Stimulated activated CD4-positive, alpha-beta T cell treated with anti-CD3 and anti-CD28 coated beads, Interleukin-1b, Interleukin-23, amount 100 ng/mL, for 1 hour (primary cell): ENCODE results near the gene EMILIN2.
"Not testable (repeated sequence)": the region's sequence is repeated elsewhere in the genome, so short reads cannot be mapped to it uniquely, and the experiment has no call there.

Source experiments
- DNase-seq, 2 donors: peaks; one replicate each; pipeline ENCODE4 v3.0.0-alpha.2; 2020; ENCODE audit warnings: low read depth in 2 of 2

The EMILIN2 gene

DNA sequence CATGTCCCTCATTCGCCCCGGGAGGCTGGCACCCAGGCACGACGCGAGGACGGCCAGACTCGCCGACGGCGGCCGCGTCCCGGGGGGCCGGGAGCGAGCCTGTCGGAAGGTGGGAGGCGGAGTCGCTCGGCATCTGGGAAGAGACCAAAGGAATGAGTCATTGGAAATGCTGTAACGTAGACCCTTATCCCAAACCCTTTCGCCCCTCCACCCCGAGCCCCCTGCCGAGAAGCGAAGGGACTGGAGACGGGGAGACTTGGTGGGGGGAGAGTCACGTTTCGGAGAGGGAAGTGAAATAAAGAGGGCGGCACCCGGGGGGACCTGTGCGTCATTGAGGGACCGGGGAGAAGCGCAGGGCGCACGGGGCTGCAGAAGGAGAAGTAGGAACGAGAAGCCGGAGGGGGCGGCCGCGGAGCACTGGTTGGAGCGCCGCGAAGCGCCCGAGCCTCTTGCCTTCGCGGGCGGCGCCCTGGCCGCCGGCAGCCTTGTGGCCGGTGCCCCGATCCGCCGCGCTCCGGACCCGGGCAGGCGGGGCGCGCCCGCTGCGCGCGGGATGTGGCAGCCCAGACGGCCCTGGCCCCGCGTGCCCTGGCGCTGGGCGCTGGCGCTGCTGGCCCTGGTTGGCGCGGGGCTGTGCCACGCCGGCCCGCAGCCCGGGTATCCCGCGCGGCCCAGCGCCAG is at the start of gene EMILIN2:
Gene EMILIN2, plus strand, starts transcription at position 371 of the 681 bp plus-strand sequence. Its CDS starts 183 bp downstream, at position 554.
- no peak for DNase-seq

DNA sequence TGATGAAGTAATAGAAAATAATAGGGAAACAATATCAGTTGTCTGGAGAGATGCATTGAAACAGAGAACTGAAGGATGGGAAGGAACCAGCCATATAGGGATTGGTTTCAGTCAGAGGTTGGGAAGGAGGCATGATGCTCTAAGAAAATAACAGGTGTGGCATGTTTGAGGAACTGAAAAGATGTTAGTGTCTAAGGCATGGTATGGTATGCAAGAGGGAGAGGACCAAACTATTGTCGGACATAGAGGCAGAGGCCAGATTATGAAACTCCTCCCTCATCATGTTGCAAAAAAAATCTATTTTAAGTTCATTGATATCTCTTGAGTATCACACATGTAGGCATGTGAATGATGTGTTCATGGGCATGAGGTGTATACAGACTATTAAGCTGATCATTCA is 48.9 kb upstream of the EMILIN2 start:
- DNase-seq: no peak

DNA sequence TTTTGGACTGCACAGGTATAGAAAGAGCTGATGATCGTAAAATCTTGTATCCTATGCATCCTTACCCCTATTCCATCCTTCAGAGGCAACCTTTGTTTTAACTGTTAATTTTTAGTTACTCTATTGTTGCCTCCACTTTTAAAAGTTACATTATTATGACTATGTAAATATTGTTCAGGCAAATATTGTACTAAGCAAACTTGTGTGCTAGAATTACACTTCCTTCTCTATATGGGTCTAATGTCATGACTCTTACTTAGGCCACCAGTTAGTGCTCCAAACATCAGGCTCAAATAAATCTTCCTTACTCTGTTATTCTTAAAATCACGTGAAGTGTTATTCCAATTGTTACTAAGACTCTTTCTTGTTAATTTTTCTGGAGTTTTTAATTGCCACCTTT is 47.4 kb upstream of the EMILIN2 start:
- DNase-seq: no peak

DNA sequence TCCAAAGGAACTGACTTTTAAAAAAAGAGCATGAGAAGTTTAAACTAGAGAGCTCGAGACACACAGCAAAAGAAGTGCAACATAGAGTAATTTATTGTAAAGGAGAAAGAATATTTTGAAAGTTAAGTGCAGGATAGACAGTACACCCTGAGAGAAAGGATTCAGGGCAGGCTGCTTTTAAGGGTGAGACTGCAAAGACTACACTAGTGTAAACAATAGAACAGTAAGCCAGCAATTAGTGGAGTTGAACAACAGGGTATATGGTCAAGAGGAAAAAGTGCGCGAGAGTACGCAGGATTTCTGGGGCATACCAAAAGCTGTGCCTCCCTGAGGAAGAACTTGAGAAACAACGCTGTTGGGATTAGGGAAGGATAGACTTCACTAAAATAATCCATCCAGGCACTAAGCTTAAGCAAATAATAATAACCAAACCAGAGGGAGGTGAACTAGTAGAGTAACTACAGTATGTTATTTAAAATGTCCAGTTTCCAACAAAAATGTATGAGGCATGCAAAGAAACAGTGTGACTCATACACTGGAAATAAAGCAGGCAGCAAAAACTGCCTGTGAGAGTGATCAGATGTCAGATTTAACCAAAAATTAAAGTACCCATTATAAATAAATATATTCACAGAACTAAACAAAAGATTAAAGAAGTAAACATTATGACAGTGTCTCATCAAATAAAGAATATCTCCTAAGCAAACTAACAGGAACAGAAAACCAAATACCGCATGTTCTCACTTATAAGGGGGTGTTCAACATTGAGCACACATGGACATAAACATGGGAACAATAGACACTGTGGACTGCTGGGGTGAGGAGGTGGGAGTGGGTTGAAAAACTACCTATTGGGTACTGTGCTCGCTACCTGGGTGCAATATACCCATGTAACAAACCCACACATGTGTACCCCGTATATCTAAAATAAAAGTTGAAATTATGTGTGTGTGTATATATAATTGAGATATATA is 40.5 kb upstream of the EMILIN2 start:
- no peak for DNase-seq

DNA sequence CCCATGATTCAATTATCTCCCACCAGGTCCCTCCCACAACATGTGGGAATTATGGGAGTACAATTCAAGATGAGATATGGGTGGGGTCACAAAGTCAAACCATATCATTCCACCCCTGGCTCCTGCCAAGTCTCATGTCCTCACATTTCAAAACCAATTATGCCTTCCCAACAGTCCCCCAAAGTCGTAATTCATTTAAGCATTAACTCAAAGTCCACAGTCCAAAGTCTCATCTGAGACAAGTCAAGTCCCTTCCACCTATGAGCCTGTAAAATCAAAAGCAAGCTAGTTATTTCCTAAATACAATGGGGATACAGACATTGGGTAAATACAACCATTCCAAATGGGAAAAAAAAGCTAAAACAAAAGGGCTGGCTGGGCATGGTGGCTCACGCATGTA is 38.2 kb upstream of the EMILIN2 start:
- not testable (repeated sequence) for DNase-seq

DNA sequence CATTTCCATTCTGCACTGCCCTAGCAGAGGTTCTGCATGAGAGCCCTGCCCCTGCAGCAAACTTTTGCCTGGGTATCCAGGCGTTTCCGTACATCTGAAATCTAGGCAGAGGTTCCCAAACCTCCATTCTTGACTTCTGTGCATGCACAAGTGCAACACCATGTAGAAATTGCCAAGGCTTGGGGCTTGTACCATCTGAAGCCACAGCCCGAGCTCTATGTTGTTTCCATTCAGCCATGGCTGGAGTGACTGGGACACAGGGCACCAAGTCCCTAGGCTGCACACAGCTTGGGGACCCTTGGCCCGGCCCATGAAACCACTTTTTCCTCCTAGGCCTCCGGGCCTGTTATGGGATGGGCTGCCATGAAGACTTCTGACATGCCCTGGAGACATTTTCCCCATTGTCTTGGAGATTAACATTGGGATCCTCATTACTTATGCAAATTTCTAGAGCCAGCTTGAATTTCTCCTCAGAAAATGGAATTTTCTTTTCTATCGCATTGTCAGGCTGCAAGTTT is 37.1 kb upstream of the EMILIN2 start:
- DNase-seq: not testable (repeated sequence)

DNA sequence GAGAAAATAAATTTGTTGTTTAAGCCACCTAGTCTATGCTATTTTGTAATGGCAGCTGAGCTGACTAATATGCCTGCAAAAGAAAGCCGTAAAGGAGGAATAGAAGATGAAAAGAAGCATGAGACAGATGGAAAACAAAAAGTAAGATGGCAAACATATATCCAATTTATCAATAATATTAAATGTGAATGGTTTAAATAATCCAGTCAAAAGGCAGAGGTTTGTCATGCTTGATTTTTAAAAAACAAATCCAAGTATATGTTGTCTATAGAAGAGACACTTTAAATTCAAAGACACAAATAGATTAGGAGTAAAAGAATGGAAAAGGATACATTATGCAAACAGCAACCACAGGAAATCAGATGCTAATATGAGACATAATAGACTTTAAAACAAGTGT is 35.4 kb upstream of the EMILIN2 start:
- DNase-seq: no peak

DNA sequence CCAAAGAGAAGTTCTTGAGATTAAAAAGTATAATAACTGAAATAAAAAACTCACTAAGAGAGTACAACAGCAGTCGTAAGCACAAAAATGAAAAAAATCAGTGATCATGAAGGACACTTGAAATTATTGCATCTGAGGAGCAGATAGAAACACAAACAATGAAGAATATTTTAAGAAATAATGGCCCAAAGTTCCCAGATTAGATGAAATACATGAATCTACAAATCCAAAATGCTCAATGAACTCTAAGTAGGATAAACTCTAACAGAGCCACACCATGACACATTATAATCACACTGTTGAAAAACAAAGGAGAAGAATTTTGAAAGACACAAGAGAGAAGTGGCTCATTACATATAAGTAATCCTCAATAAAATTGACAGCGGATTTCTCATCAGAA is 31.9 kb upstream of the EMILIN2 start:
- no peak for DNase-seq

DNA sequence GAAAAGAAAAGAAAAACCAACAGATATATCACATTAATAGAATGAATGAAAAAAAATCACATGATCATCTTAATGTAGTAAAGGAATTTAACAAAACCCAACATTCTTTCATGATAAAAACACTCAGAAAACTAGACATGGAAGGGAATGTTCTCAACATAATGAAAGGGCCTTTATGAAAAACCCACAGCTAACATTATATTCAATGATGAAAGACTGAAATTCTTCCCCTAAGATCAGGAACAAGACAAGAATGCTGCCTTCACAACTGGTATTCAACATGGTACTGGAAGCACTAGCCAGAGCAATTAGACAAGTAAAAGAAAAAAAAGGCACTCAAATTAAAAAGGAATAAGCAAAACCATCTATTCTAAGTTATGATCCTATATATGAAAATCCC is 28.5 kb upstream of the EMILIN2 start:
- no peak for DNase-seq

DNA sequence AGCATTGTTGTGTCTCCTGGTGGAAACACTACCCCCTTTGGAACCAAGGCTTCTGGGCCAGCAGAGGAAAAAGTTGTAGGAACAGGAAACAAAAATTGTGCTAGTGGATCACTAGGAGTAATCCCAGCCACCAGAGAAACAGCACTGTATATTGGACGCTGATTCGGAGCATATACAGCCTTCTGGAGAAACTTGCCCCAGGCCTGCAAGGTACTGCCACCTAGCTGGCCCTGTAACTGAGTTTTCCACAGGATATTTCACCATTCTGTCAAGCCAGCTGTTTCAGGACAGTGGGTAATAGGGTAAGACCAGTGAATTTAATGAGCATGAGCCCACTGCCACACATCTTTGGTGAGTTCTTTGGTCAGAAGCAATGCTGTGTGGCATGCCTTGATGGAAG is 25.1 kb upstream of the EMILIN2 start:
- DNase-seq: no peak

DNA sequence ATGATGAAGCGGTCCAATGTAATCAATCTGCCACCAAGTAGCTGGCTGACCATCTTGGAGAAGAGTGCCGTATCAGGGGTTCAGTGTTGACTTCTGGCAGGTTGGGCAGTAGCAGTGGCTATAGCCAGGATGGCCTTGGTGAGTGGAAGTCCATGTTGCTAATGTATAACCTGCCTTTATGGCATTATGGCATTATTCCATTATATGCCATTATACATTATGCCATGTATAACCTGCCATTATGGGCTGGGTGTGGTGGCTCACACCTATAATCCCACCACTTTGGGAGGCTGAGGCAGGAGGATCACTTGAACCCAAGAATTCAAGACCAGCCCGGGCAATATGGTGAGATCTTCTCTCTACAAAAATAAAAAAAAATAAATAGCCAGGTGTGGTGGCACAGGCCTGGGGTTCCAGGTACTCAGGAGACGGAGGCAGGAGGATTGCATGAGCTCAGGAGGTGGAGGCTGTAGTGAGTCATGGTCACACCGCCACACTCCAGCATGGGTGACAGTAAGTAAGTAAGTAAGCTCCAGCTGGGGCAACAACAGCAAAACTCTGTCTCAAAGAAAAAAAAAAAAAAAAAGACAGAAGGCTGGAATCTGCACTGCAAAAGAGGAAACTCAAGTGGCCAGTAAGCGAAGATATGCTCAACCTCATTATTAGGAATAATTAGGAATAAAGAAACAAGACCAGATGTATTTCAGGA is 24.4 kb upstream of the EMILIN2 start:
- no peak for DNase-seq

DNA sequence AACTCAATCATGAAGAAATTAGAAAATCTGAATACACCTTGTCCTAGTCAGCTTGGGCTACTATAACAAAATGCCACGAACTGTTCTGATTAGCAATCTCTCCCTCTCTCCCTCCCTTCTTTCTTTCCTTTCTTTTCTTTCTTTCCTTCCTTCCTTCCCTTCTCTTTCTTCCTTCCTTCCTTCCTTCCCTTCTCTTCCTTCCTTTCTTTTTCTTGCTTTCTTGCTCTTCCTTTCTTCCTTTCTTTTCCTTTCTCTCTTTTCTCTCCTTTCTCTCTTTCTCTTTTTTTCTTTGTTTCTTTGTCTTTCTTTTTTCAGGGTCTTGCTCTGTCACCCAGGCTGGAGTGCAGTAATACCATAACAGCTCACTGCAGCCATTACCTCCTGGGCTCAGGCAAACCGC is 23.6 kb upstream of the EMILIN2 start:
- no peak for DNase-seq

DNA sequence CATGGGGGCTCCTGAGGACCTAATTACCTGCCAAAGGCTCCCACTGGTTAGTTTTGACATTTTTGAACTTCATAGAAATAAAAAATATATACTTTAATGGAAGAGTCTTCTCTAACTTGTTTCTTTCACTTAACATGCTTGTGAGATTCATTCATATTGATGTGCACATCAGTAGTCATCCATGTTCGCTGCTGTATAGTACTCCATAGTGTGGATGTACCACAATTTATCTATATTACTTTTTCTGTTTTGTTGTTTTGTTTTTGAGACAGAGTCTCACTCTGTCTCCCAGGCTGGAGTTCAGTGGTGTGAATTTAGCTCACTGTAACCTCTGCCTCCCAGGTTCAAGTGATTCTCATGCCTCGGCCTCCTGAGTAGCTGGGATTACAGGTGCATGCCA is 22.8 kb upstream of the EMILIN2 start:
- no peak for DNase-seq

DNA sequence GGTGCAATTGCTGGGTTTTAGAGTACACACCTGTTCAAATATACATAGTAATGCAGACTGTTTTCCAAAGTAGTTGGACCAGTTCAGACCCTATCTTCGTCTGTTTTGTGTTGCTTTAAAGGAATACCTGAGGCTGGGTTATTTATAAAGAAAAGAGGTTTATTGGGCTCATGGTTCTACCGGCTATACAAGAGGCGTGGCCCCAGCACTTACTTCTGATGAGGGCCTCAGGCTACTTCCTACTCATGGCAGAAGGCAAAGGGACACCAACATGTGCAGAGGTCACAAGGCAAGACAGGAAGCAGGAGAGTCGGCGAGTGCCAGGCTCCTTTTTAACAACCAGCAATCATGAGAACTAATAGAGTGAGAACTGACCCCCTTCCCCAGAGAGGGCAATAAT is 21.9 kb upstream of the EMILIN2 start:
- no peak for DNase-seq

DNA sequence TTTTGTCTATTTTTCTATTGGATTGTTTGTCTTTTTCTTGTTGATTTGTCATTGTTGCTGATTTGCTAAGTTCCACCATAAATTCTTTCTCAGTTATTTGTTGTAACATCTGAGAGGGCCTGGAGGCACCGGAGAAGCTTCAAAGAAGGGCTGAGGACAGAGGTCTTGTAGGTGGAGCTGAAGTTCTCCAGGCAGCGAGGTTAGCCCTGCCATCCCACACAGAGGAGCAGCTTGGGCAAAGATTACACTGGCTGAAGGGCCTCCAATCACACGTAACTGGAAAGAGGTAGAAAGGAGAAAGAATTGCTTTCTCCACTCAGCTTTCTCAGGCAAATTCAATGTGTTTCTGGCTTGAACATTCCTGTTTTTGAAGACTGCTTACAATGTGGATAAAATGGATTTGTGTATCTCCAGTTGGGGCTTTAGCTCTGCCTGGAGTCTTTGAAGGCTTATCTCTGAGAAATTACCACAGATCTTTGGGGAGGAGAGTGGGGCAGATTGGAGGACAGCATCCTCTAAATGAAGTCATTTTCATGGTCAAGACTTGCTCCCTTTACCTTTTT is 21.1 kb upstream of the EMILIN2 start:
- no peak for DNase-seq

DNA sequence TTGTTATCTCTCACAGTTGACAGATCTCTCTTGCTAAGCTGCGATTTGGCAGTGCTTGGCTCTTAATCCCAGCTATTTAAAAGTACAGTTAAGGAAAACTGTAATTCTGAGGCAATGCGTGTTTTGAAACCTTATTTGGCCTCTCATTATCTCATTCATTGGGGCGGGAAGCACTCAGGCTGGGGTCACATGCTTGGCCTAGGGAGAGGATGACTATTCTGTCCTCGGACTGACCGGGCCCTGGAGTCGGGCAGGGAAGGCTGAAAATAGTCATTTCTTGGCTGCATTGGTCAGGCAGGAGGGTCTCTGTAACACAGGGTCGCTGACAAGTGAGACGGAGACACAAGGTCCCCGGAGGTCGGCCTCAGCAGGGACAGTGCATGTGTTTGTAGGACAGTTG is 20.2 kb upstream of the EMILIN2 start:
- no peak for DNase-seq

DNA sequence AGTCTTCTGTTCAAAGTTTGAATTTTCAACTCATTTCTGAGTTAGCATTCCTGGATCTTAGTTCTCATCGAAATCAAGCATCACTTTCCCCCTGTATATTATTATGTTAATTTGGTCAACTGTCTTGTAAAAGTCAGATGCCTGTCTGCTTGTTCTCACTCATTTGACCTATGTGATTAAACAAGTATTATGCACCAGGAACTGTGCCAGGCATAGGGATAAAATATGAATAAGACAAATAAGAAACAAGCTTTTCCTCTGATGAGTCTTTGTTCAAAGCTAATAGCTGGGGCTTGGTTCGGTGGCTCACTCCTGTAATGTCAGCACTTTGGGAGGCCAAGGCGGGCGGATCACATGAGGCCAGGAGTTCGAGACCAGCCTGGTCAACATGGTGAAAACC is 19.7 kb upstream of the EMILIN2 start:
- no peak for DNase-seq

DNA sequence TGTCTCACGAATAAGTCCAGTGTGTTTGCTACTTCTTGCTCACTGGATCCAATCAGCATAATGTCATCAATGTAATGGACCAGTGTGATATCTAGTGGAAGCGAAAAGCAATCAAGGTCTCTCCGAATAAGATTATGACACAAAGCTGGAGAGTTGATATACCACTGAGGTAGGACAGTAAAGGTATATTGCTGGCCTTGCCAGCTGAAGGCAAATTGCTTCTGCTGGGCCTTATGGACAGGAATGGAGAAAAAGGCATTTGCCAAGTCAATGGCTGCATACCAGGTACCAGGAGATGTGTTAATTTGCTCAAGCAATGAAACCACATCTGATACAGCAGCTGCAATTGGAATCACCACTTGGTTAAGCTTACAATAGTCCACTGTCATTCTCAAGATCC is 10.7 kb upstream of the EMILIN2 start:
- not testable (repeated sequence) for DNase-seq

DNA sequence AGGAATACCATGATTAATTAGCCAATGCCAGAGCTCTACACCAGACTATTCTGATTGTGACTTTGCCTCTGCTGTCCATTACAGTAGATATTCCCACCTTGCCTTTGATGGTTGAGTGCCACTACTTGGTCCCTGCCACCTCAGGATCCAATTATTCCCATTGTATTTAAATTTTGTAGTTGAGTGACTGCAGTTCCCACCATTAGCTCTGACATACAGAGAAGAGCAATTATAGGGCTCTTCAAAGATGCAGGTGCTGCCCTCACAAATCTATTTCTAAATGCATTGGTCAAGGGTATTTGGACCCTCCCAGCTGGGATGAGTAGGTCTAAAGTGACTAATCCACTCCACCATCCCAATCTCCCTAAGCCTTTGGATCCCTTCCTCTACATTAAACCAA is 9.5 kb upstream of the EMILIN2 start:
- DNase-seq: not testable (repeated sequence)

DNA sequence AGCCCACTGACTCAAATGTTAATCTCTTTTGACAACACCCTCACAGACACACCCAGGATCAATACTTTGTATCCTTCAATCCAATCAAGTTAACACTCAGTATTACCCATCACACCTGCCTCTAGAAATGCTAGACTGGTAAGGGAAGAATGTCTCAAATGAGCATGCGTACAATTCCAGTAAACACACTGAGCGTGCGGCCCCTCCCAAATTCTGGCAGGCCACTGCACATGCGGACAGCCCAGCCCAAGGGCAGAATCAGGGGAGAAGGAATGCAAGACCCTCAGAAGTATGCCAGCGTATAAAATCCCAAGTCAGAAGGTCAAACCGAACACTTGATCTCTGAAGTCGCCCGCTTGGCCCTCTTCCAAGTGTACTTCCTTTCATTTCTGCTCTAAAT is 7.6 kb upstream of the EMILIN2 start:
- no peak for DNase-seq

DNA sequence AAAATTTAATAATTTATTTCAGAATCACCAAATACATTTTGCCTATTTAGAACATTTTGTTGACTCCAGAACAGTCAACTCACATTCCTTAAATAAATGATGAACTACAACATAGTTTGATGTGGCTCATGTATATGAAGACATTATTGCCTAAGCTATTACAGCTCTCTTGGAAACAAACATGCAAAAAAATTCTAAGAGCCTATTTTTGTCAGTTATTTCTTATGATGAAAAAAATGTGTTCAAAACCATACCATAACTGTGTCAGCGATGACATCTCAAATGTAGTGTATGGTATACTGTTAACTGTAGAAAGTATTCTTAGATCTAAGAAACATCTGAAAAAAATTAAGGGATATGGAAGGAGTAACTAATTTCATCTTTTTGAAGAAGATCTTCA is 6.3 kb upstream of the EMILIN2 start:
- no peak for DNase-seq

DNA sequence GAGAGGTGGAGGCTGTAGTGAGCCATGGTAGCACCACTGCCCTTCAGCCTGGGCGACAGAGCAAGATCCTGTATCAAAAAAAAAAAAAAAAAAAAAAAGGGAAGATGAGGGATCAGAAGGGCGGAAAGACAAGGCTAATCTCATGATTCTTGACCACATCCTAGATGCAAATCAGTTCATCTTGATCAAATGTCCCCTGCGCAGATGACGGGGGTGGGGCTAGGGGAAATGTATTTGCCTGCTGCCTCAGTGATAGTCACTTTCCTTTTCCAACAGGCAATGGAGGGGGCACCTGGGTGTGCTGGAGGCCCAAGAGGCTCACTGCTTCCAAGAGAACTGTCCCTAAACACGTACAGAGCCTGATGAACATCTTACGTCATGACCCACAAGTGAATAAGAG is 3.7 kb upstream of the EMILIN2 start:
- DNase-seq: no peak
